ENCODE data around the gene NAV3. TPM values are rescaled to one million over a fixed set of nuclear protein-coding genes. Genes with fewer than 3 reads are reported as not detected.

Gene NAV3
- total and polyA plus RNA-seq, 9 of the 15 experiments (the other 6 are each of a cell fraction or from before 2014, with no cell fraction given) = 0.04 TPM; not detected in 8

- Histone ChIP-seq H3K9me3 (replicated peaks; ENCODE audit: control insufficient read depth, insufficient read depth, low read depth, low read length) (no peaks in the 10 kb centered on the region), H3K4me1 (replicated peaks in 1 of 2; ENCODE audit: control insufficient read depth in 2 of 2, insufficient read depth in 2 of 2, low read length in 2 of 2) (no peaks in the 10 kb centered on the region), H3K79me2 (ENCODE audit: control insufficient read depth, insufficient read depth, low read length) (no peaks in the 10 kb centered on the region), H3K4me2 (ENCODE audit: insufficient read depth, low read length) (no peak overlapping the region), H3K27ac (ENCODE audit: extremely low read depth, low read depth, low read length) (no peak overlapping the region), H3K4me3 (no peak overlapping the region), H3K9me1 (ENCODE audit: control insufficient read depth, insufficient read depth, low read length) (no peaks in the 10 kb centered on the region), H3K36me3 (ENCODE audit: control insufficient read depth, insufficient read depth, low read length) (no peaks in the 10 kb centered on the region), H2AFZ (ENCODE audit: low read depth, low read length) (no peak overlapping the region), H3K9ac (ENCODE audit: insufficient read depth in 1 of 2, low read depth in 2 of 2, low read length in 2 of 2) (no peak overlapping the region), H4K20me1 (replicated peaks; ENCODE audit: control insufficient read depth, insufficient read depth, low read length) (no peaks in the 10 kb centered on the region), H3K27me3 (ENCODE audit: control insufficient read depth in 2 of 2, insufficient read depth in 2 of 2, low read length in 2 of 2) (no peaks in the 10 kb centered on the region)
- ChIA-PET POLR2A (no interaction called here), CTCF (ENCODE audit: low intra/inter-chr PET ratio) (no interaction called here)
- intact Hi-C loops (cut with micrococcal nuclease) (no loop called here), in situ Hi-C loops (cut with MboI) (no loop called here)
- ATAC-seq (no peak), FAIRE-seq (no peak), DNase-seq (ENCODE audit: extremely low read depth in 1 of 4, low spot score in 3 of 4) (no peak)
- TF ChIP-seq, protein P1, sequence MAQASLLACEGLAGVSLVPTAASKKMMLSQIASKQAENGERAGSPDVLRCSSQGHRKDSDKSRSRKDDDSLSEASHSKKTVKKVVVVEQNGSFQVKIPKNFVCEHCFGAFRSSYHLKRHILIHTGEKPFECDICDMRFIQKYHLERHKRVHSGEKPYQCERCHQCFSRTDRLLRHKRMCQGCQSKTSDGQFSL (CRISPR knock-in tag; IDR thresholded peaks at IDR 0.05) = no peak
- TF ChIP-seq, protein P1 (tag; IDR thresholded peaks at IDR 0.05) = no peak
- TF ChIP-seq, protein P2, sequence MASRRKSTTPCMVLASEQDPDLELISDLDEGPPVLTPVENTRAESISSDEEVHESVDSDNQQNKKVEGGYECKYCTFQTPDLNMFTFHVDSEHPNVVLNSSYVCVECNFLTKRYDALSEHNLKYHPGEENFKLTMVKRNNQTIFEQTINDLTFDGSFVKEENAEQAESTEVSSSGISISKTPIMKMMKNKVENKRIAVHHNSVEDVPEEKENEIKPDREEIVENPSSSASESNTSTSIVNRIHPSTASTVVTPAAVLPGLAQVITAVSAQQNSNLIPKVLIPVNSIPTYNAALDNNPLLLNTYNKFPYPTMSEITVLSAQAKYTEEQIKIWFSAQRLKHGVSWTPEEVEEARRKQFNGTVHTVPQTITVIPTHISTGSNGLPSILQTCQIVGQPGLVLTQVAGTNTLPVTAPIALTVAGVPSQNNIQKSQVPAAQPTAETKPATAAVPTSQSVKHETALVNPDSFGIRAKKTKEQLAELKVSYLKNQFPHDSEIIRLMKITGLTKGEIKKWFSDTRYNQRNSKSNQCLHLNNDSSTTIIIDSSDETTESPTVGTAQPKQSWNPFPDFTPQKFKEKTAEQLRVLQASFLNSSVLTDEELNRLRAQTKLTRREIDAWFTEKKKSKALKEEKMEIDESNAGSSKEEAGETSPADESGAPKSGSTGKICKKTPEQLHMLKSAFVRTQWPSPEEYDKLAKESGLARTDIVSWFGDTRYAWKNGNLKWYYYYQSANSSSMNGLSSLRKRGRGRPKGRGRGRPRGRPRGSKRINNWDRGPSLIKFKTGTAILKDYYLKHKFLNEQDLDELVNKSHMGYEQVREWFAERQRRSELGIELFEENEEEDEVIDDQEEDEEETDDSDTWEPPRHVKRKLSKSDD (conservative IDR thresholded peaks at IDR 0.05; ENCODE audit: low read length) = no peak
- TF ChIP-seq DACH1 (IDR thresholded peaks at IDR 0.05; ENCODE audit: partially characterized antibody) (no peak), YBX1 (IDR thresholded peaks at IDR 0.05) (no peak), GTF2F1 (IDR thresholded peaks at IDR 0.05; ENCODE audit: low read depth, low read length) (no peak), ARNT (IDR thresholded peaks at IDR 0.05) (no peak), LEF1 (IDR thresholded peaks at IDR 0.05) (no peak), NR0B1 (IDR thresholded peaks at IDR 0.05; ENCODE audit: partially characterized antibody) (no peak), ZNF140 (CRISPR knock-in tag; IDR thresholded peaks at IDR 0.05) (no peak), ZNF707 (CRISPR knock-in tag; conservative IDR thresholded peaks at IDR 0.05) (no peak), RBM39 (optimal IDR thresholded peaks at IDR 0.05; ENCODE audit: low read depth, low read length) (no peak), TARDBP (IDR thresholded peaks at IDR 0.05) (no peak), ZNF316 (IDR thresholded peaks at IDR 0.05) (no peak), KLF13 (tag; IDR thresholded peaks at IDR 0.05; ENCODE audit: borderline replicate concordance, low read depth) (no peak)
- no TSS peak for BruUV-seq (replicated peaks)
- WGBS (ENCODE audit: insufficient coverage, low coverage, missing lambda C conversion rate) = 0% methylated on average over 2 of the region's 2 CpGs
Measured at GRCh38 chr12:77850129-77850528, 19.4 kb downstream of the NAV3 start.
